HG03457 (cell line): Measurements from ENCODE around the gene DBNL.

ENCODE experiments used
- ATAC-seq: cut with Tn5 transposase; IDR thresholded peaks from one replicate; pipeline ENCODE4 v1.9.1; 2021; ENCODE audit warnings: moderate number of reproducible peaks; ENCODE audit not compliant: unreplicated experiment

DBNL gene

GRCh38 chr7:44108768-44109750 is 64.6 kb downstream of the DBNL start:
- no peak for ATAC-seq

GRCh38 chr7:44109991-44110390 is 65.5 kb downstream of the DBNL start:
- no peak for ATAC-seq

- no peak for ATAC-seq
Observed at GRCh38 chr7:44110719-44111635, 66.5 kb downstream of the DBNL start.
